Peyer's patch (tissue), 4 donors: ENCODE data around the gene ANO6. TPM values are rescaled to one million over a fixed set of nuclear protein-coding genes. Genes with fewer than 3 reads are reported as not detected.
"Not testable (repeated sequence)": the region's sequence is repeated elsewhere in the genome, so short reads cannot be mapped to it uniquely, and the experiment has no call there.

Source experiments
- DNase-seq, 3 donors: peaks; one replicate each; pipeline ENCODE4 v3.0.0-alpha.2; 2017 to 2019
- H3K27ac ChIP-seq, 4 donors: fragments of 200-600 bp; sonication (generic); one replicate each; pipeline ENCODE4 v1.5.1; 2016 to 2019
- H3K27me3 ChIP-seq, 2 donors: fragments of 200-600 bp; sonication (generic); one replicate each; pipeline ENCODE4 v1.5.1; 2019
- H3K36me3 ChIP-seq, 3 donors: fragments of 200-600 bp; sonication (generic); one replicate each; pipeline ENCODE4 v1.5.1; 2016 to 2019
- H3K4me1 ChIP-seq, 4 donors: fragments of 200-600 bp; sonication (generic); one replicate each; pipeline ENCODE4 v1.5.1; 2016 to 2019
- H3K4me3 ChIP-seq, 4 donors: fragments of 200-600 bp; sonication (generic); 1 replicate in 3 of 4; 2 replicates in 1 of 4; pipeline ENCODE4 v1.5.1; 2016 to 2019; ENCODE audit warnings: mild to moderate bottlenecking in 1 of 4
- H3K9me3 ChIP-seq, 4 donors: fragments of 200-600 bp; sonication (generic); one replicate each; pipeline ENCODE4 v1.5.1; 2016 to 2019; ENCODE audit warnings: mild to moderate bottlenecking in 1 of 4
- CTCF ChIP-seq, 6 experiments: fragments of 450-650 bp in 4 of 6; fragments of 200-600 bp in 2 of 6; sonication (generic) in 1 of 6; IDR thresholded peaks; one replicate each; pipeline ENCODE4 v1.5.1; 2017 to 2019; ENCODE audit warnings: antibody characterized with exemption in 6 of 6, mild to moderate bottlenecking in 3 of 6, moderate library complexity in 1 of 6
- POLR2A ChIP-seq, 2 donors: fragments of 450-650 bp; IDR thresholded peaks; one replicate each; pipeline ENCODE4 v1.5.1; 2017; ENCODE audit warnings: antibody characterized with exemption in 2 of 2, mild to moderate bottlenecking in 2 of 2, moderate library complexity in 2 of 2
- total RNA-seq, 4 donors: library from RNA; depleted of rRNA; stranded (reverse); fragments of >200 nt; gene quantifications; one replicate each; pipeline ENCODE4 v1.1.0, GENCODE V29; 2016

ANO6 gene
- total RNA-seq, 4 donors from 2014 or later: 28.9 to 93.3 (median 57.5) TPM

DNA sequence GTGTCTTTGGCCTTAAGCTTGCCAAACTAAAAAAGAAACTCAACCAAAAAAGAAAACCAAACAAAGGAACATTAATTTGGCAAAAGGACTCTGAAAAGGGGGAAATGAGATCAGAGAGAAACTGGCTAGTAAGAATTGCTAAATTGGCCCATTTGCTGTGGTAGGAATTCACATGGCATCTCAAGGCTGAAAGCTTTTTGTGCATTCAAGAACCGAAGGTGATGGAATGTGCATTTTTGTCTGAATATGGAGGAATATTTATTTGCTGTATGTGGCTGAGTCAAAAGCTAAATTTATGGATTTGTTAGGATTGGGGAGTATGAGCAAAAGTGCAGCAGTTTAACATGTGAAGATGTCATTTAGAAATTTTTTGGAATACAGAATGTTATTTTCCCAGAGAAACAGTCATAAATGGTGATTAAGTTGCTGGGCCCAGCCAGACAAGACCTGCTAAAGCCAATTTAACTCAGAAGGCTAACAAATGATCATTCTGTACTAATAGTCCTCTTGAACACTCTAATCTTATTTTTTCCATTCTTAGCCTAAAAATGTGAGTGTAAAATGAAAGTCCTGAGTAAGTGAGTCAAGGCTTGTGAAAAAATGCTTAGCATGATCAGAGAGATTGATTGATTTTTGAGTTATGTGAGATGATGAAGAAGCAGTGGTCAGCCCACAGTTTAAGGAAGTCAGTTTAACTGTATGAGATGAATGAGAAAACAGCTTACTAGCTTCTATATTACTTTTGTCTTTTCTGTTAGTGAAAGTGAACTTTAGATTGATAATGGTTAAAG lies 94.1 kb downstream of the ANO6 start:
- Histone ChIP-seq H3K27ac (peak overlapping the region in 1 of 4 donors; percentile 14), H3K9me3 (no peaks in the 10 kb centered on the region), H3K27me3 (no peaks in the 10 kb centered on the region), H3K4me3 (no peak overlapping the region), H3K36me3 (peaks cover 0 to 5% (median 0%) of the 10 kb centered on the region in 3 donors), H3K4me1 (no peaks in the 10 kb centered on the region)
- no peak for DNase-seq
- TF ChIP-seq POLR2A (IDR thresholded peaks at IDR 0.05) (no peak), CTCF (IDR thresholded peaks at IDR 0.05) (no peak)

DNA sequence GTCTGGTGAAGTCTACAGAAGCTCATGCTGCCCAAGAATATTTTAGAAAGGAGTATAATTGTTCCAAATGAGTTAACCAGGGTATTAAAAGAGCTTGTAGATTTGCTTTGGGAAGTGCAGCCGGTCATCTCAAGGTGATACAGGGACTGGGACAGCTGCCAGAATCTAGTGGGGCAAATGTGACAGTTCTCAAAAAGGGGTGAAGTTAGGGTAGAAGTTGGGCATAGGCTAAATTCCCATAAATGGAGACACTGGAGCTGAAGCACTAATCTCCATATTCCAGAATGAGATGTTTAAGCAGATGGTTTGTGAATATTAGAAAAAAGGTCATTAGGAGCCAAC lies 94.7 kb downstream of the ANO6 start:
- TF ChIP-seq POLR2A (IDR thresholded peaks at IDR 0.05) (no peak), CTCF (IDR thresholded peaks at IDR 0.05) (no peak)
- no peak overlapping the region for H3K4me3 ChIP-seq
- no peak overlapping the region for H3K27ac ChIP-seq
- H3K9me3 ChIP-seq: no peaks in the 10 kb centered on the region
- no peaks in the 10 kb centered on the region for H3K4me1 ChIP-seq
- peaks cover 0 to 9% (median 0%) of the 10 kb centered on the region in 3 donors for H3K36me3 ChIP-seq
- DNase-seq: no peak
- no peaks in the 10 kb centered on the region for H3K27me3 ChIP-seq

GRCh38 chr12:45312012-45312411 lies 96.1 kb downstream of the ANO6 start:
- H3K27ac ChIP-seq: no peak overlapping the region
- DNase-seq: no peak
- H3K36me3 ChIP-seq: peaks cover 0 to 16% (median 0%) of the 10 kb centered on the region in 3 donors
- H3K4me1 ChIP-seq: no peaks in the 10 kb centered on the region
- H3K9me3 ChIP-seq: no peaks in the 10 kb centered on the region
- no peaks in the 10 kb centered on the region for H3K27me3 ChIP-seq
- H3K4me3 ChIP-seq: no peak overlapping the region
- TF ChIP-seq CTCF (IDR thresholded peaks at IDR 0.05): no peak
- no peak for TF ChIP-seq POLR2A (IDR thresholded peaks at IDR 0.05)

- Histone ChIP-seq H3K4me1 (no peaks in the 10 kb centered on the region), H3K9me3 (no peaks in the 10 kb centered on the region), H3K27ac (no peak overlapping the region), H3K27me3 (no peaks in the 10 kb centered on the region), H3K36me3 (peaks cover 0 to 16% (median 0%) of the 10 kb centered on the region in 3 donors), H3K4me3 (no peak overlapping the region)
- DNase-seq: no peak
- TF ChIP-seq CTCF (IDR thresholded peaks at IDR 0.05) (no peak), POLR2A (IDR thresholded peaks at IDR 0.05) (no peak)
These were observed 98.9 kb downstream of the ANO6 start for GRCh38 chr12:45314770-45315169.

DNA sequence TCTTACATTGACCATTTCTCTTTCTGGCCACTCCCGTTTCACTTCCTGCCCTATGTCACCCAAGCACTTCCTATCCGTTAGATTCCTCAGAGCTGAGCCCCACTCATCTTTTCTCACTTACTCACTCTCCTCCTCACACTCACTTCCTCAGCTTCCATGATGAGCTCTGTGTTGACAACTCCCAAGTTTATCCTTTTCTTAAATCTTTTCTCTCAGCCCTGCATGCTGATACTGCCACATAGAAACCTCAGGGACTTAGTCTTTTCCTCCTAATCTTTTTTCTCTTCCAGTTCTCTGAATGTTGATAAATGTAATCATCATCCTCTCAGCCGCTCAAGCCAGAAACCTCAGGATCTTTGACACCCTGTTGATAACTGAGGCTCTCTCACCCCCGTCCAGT lies 99.6 kb downstream of the ANO6 start:
- peaks cover 0 to 16% (median 0%) of the 10 kb centered on the region in 3 donors for H3K36me3 ChIP-seq
- no peak overlapping the region for H3K4me3 ChIP-seq
- no peaks in the 10 kb centered on the region for H3K9me3 ChIP-seq
- DNase-seq: no peak
- H3K4me1 ChIP-seq: no peaks in the 10 kb centered on the region
- H3K27me3 ChIP-seq: no peaks in the 10 kb centered on the region
- no peak for TF ChIP-seq CTCF (IDR thresholded peaks at IDR 0.05)
- TF ChIP-seq POLR2A (IDR thresholded peaks at IDR 0.05): no peak
- no peak overlapping the region for H3K27ac ChIP-seq

GRCh38 chr12:45317261-45317660 lies 101.4 kb downstream of the ANO6 start:
- H3K9me3 ChIP-seq, H3K27ac ChIP-seq, H3K4me3 ChIP-seq, H3K4me1 ChIP-seq, H3K27me3 ChIP-seq, DNase-seq: not testable (repeated sequence)
- H3K36me3 ChIP-seq: peaks cover 0 to 16% (median 0%) of the 10 kb centered on the region in 3 donors
